IMR-90 (cell line): Measurements from ENCODE around the gene GAPT. TPM values are rescaled to one million over a fixed set of nuclear protein-coding genes. Genes with fewer than 3 reads are reported as not detected.

Experiments used
- ATAC-seq: fragments of 200-7000 bp; cut with Tn5 transposase; 2 replicates; pipeline ENCODE4 v1.9.1; 2020; ENCODE audit warnings: low read depth, mild to moderate bottlenecking, moderate library complexity
- BruUV-seq: library from RNA; stranded (reverse); fragments of 400-500 nt; replicated peaks from 2 replicates; lab custom pipeline; 2021; lab: Mats Ljungman, UMichigan
- CTCF ChIA-PET: fragments of 300-600 bp; formaldehyde crosslinking; extraction: SDS; loops from one replicate; lab custom pipeline; 2021; ENCODE audit warnings: antibody characterized with exemption; lab: Yijun Ruan, JAX
- POLR2A ChIA-PET: fragments of 300-600 bp; sonication (Branson Sonifier 250); formaldehyde crosslinking; loops from one replicate; lab custom pipeline; 2022; ENCODE audit warnings: antibody characterized with exemption; ENCODE audit not compliant: unreplicated experiment; lab: Charles Lee
- DNase-seq: peaks from one replicate; pipeline ENCODE4 v3.0.0; 2013
- H2AFZ ChIP-seq: replicated peaks from 2 replicates; pipeline ENCODE3; 2013; ENCODE audit warnings: low read length, mild to moderate bottlenecking; ENCODE audit not compliant: poor library complexity
- H2AK5ac ChIP-seq: 2 replicates; pipeline ENCODE4 v1.6.1; 2013; ENCODE audit warnings: low read depth, low read length, inconsistent platforms
- H2AK9ac ChIP-seq: replicated peaks from 2 replicates; pipeline ENCODE3; 2013; ENCODE audit warnings: mild to moderate bottlenecking, low read depth, low read length, moderate library complexity; ENCODE audit not compliant: poor library complexity
- H2BK120ac ChIP-seq: 2 replicates; pipeline ENCODE4 v1.6.1; 2013; ENCODE audit warnings: low read depth, low read length, inconsistent platforms
- H2BK15ac ChIP-seq: 3 replicates; pipeline ENCODE4 v1.6.1; 2013; ENCODE audit warnings: low read depth, low read length, inconsistent platforms
- H2BK20ac ChIP-seq: 2 replicates; pipeline ENCODE4 v1.6.1; 2013; ENCODE audit warnings: low read depth, mild to moderate bottlenecking, inconsistent platforms, low read length, moderate library complexity
- H2BK5ac ChIP-seq: 2 replicates; pipeline ENCODE4 v1.6.1; 2013; ENCODE audit warnings: mild to moderate bottlenecking, low read depth, low read length, inconsistent platforms; ENCODE audit not compliant: poor library complexity, severe bottlenecking
- H3K14ac ChIP-seq: replicated peaks from 2 replicates; pipeline ENCODE4 v1.6.1; 2013; ENCODE audit warnings: low read depth, low read length, inconsistent platforms
- H3K18ac ChIP-seq: 2 replicates; pipeline ENCODE4 v1.6.1; 2013; ENCODE audit warnings: low read depth, low read length, control low read depth
- H3K23ac ChIP-seq: 2 replicates; pipeline ENCODE4 v1.6.1; 2013; ENCODE audit warnings: low read depth, low read length, inconsistent platforms
- H3K27ac ChIP-seq: 2 replicates; pipeline ENCODE4 v1.5.1; 2013; ENCODE audit warnings: mild to moderate bottlenecking, control low read depth, low read length; ENCODE audit not compliant: insufficient read depth
- H3K27me3 ChIP-seq: 2 replicates; pipeline ENCODE4 v1.6.1; 2013; ENCODE audit warnings: low read length; ENCODE audit not compliant: control insufficient read depth, insufficient read depth
- H3K36me3 ChIP-seq: 2 replicates; pipeline ENCODE4 v1.6.1; 2013; ENCODE audit warnings: low read length, mixed read lengths; ENCODE audit not compliant: control insufficient read depth, insufficient read depth
- H3K4ac ChIP-seq: 2 replicates; pipeline ENCODE4 v1.6.1; 2013; ENCODE audit warnings: low read depth, low read length, inconsistent platforms
- H3K4me1 ChIP-seq: 2 replicates; pipeline ENCODE4 v1.6.1; 2013; ENCODE audit warnings: low read length, mixed read lengths; ENCODE audit not compliant: control insufficient read depth, insufficient read depth
- H3K4me2 ChIP-seq: 2 replicates; pipeline ENCODE4 v1.6.1; 2013; ENCODE audit warnings: low read depth, mild to moderate bottlenecking, control low read depth, low read length, moderate library complexity
- H3K4me3 ChIP-seq: 2 replicates; pipeline ENCODE4 v1.5.1; 2013; ENCODE audit warnings: low read depth, mild to moderate bottlenecking, control low read depth, low read length, moderate library complexity; ENCODE audit not compliant: insufficient read depth
- H3K56ac ChIP-seq: 2 replicates; pipeline ENCODE4 v1.6.1; 2013; ENCODE audit warnings: low read length, inconsistent platforms; ENCODE audit not compliant: insufficient read depth; ENCODE audit errors: extremely low read depth
- H3K79me1 ChIP-seq, 2 experiments: 2 replicates each; pipeline ENCODE4 v1.6.1; 2013; ENCODE audit warnings: low read length in 2 of 2, inconsistent platforms in 1 of 2, low read depth in 1 of 2
- H3K9ac ChIP-seq: 2 replicates; pipeline ENCODE4 v1.6.1; 2013; ENCODE audit warnings: low read depth, low read length, control low read depth
- H3K9me1 ChIP-seq: 2 replicates; pipeline ENCODE4 v1.6.1; 2013; ENCODE audit warnings: low read length, inconsistent platforms; ENCODE audit not compliant: insufficient read depth
- H3K9me3 ChIP-seq: 2 replicates; pipeline ENCODE4 v1.6.1; 2013; ENCODE audit warnings: low read length; ENCODE audit not compliant: control insufficient read depth, insufficient read depth
- H4K20me1 ChIP-seq: 2 replicates; pipeline ENCODE4 v1.6.1; 2013; ENCODE audit warnings: low read length, inconsistent platforms; ENCODE audit not compliant: insufficient read depth
- H4K5ac ChIP-seq: 2 replicates; pipeline ENCODE4 v1.6.1; 2013; ENCODE audit warnings: mild to moderate bottlenecking, low read depth, low read length, control low read depth
- H4K8ac ChIP-seq, 2 experiments: 2 replicates each; pipeline ENCODE4 v1.6.1; 2013; ENCODE audit warnings: low read depth in 2 of 2, low read length in 2 of 2, control low read depth in 1 of 2, inconsistent platforms in 1 of 2
- H4K91ac ChIP-seq: 2 replicates; pipeline ENCODE4 v1.6.1; 2013; ENCODE audit warnings: low read depth, low read length, inconsistent platforms; ENCODE audit not compliant: insufficient read depth
- BHLHE40 ChIP-seq: fragments of 150-350 bp; IDR thresholded peaks from 2 replicates; pipeline ENCODE4 v1.6.1; 2016; ENCODE audit warnings: mild to moderate bottlenecking, low read depth, low read length
- CEBPB ChIP-seq: IDR thresholded peaks from 2 replicates; pipeline ENCODE4 v1.6.1; 2012; ENCODE audit warnings: low read depth, low read length, improper control_type of control experiment
- CHD1 ChIP-seq: IDR thresholded peaks from 2 replicates; pipeline ENCODE4 v1.6.1; 2012; ENCODE audit warnings: low read depth, low read length, improper control_type of control experiment
- FOS ChIP-seq: fragments of 150-350 bp; IDR thresholded peaks from 2 replicates; pipeline ENCODE4 v1.6.1; 2016; ENCODE audit warnings: low read depth, low read length
- MAFK ChIP-seq: IDR thresholded peaks from 2 replicates; pipeline ENCODE4 v1.6.1; 2012; ENCODE audit warnings: low read depth, low read length, improper control_type of control experiment
- MAZ ChIP-seq: IDR thresholded peaks from 2 replicates; pipeline ENCODE4 v1.6.1; 2012; ENCODE audit warnings: low read depth, mild to moderate bottlenecking, low read length, improper control_type of control experiment, moderate library complexity, borderline replicate concordance
- MXI1 ChIP-seq: IDR thresholded peaks from 2 replicates; pipeline ENCODE4 v1.6.1; 2012; ENCODE audit warnings: low read depth, mild to moderate bottlenecking, low read length, moderate library complexity, borderline replicate concordance
- NFE2L2 ChIP-seq: fragments of 150-350 bp; IDR thresholded peaks from 2 replicates; pipeline ENCODE4 v1.6.1; 2016; ENCODE audit warnings: low read depth, mild to moderate bottlenecking, low read length
- RCOR1 ChIP-seq: IDR thresholded peaks from 2 replicates; pipeline ENCODE4 v1.6.1; 2012; ENCODE audit warnings: mild to moderate bottlenecking, low read length, improper control_type of control experiment; ENCODE audit not compliant: insufficient replicate concordance
- WGBS, 2 experiments: methylation state at CpG; one replicate each; pipeline versions ENCODE4 v1.1.5 to v1.1.7; 2013; ENCODE audit warnings: missing lambda C conversion rate in 2 of 2; ENCODE audit not compliant: insufficient read length in 1 of 2; ENCODE audit errors: extremely low coverage in 2 of 2; 5-methylcytosine and 5-hydroxymethylcytosine counted together
- dilution Hi-C: fragments of 300-500 bp; cut with HindIII; formaldehyde crosslinking; loops from one replicate; pipeline ENCODE4 v1.14.3; 2018; ENCODE audit warnings: low sequenced_read_pairs; ENCODE audit not compliant: unreplicated experiment
- in situ Hi-C: fragments of 300-500 bp; cut with MboI; formaldehyde crosslinking; loops from 3 replicates; pipeline ENCODE4 v1.14.3; 2019; ENCODE audit warnings: low sequenced_read_pairs, inconsistent platforms, mixed read lengths
- intact Hi-C: fragments of 100-400 bp; cut with micrococcal nuclease; formaldehyde crosslinking; loops from 2 replicates; pipeline ENCODE4 v1.10.0; 2022
- polyA plus RNA-seq, 3 experiments: library from polyadenylated mRNA; depleted of rRNA; stranded (reverse); fragments of >200 nt; gene quantifications; 2 replicates each; pipeline ENCODE4 v1.2.3, GENCODE V29; 2012; ENCODE audit warnings: low replicate concordance in 1 of 3
- total RNA-seq: library from RNA; depleted of rRNA; stranded (reverse); fragments of >200 nt; gene quantifications from 2 replicates; pipeline ENCODE4 v1.2.3, GENCODE V29; 2012
- TF ChIP-seq, protein P1 (sequence below): fragments of 150-350 bp; IDR thresholded peaks from 2 replicates; pipeline ENCODE4 v1.6.1; 2017; ENCODE audit warnings: mild to moderate bottlenecking, antibody characterized with exemption, low read length, low read depth

Gene GAPT
- total and polyA plus RNA-seq, 2 of the 4 experiments (the other 2 are of a cell fraction), result not detected

DNA sequence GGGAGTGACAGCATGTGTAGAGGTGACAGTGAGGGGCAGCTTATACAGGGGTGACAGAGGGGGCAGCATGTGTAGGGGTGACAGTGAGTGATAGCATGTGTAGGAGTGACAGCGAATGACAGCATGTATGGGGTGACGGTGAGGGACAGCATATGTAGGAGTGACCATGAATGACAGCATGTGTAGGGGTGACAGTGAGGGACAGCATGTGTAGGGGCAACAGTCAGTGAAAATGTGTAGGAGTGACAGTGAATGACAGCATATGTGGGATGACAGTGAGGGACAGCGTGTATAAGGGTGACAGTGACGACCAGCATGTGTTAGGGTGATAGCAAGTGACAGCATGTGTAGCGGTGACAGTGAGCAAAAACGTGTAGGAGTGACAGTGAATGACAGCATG, 9.4 kb upstream of the GAPT start:
- Histone ChIP-seq H3K18ac (no peak overlapping the region), H3K27ac (no peak overlapping the region), H3K23ac (no peak overlapping the region), H2BK15ac (no peak overlapping the region), H3K4me2 (no peak overlapping the region), H3K14ac (no peak overlapping the region), H3K79me1 (no peaks in the 10 kb centered on the region), H4K5ac (no peak overlapping the region), H2BK5ac (no peak overlapping the region), H3K4ac (no peak overlapping the region), H3K9me1 (no peaks in the 10 kb centered on the region), H4K20me1 (no peaks in the 10 kb centered on the region), H2BK20ac (no peak overlapping the region), H4K8ac (no peak overlapping the region), H3K27me3 (peaks cover 18% of the 10 kb centered on the region), H3K9ac (no peak overlapping the region), H2AFZ (no peak overlapping the region), H3K9me3 (no peaks in the 10 kb centered on the region), H2BK120ac (no peak overlapping the region), H3K4me3 (no peak overlapping the region), H3K4me1 (no peaks in the 10 kb centered on the region), H2AK9ac (no peak overlapping the region), H2AK5ac (no peak overlapping the region), H4K91ac (no peak overlapping the region), H3K56ac (no peak overlapping the region), H3K36me3 (no peaks in the 10 kb centered on the region)
- ATAC-seq, result no peak
- DNase-seq, result no peak
- BruUV-seq, result no TSS peak
- WGBS, 2 experiments, result 49% methylated on average over 4 of the region's 6 CpGs; no CpG with 5 or more reads in 1 of the 2 experiments
- ChIA-PET CTCF (no interaction called here), POLR2A (no interaction called here)
- intact Hi-C loops (no loop called here), in situ Hi-C loops (loop anchor here (25.0 kb wide), 1 partner anchor 680 kb away; no protein-coding TSS in a partner anchor), dilution Hi-C loops (no loop called here)
- TF ChIP-seq CEBPB, result no peak
- no peak for TF ChIP-seq MAFK
- TF ChIP-seq, protein P1, sequence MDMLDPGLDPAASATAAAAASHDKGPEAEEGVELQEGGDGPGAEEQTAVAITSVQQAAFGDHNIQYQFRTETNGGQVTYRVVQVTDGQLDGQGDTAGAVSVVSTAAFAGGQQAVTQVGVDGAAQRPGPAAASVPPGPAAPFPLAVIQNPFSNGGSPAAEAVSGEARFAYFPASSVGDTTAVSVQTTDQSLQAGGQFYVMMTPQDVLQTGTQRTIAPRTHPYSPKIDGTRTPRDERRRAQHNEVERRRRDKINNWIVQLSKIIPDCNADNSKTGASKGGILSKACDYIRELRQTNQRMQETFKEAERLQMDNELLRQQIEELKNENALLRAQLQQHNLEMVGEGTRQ, result no peak
- TF ChIP-seq FOS, result no peak
- TF ChIP-seq MXI1, result no peak
- TF ChIP-seq CHD1, result no peak
- no peak for TF ChIP-seq MAZ
- TF ChIP-seq RCOR1, result no peak
- TF ChIP-seq BHLHE40, result no peak
- no peak for TF ChIP-seq NFE2L2
